HepG2 (cell line): ENCODE measurements around the gene DHRS9.

Experiments used
- ATF1 ChIP-seq: IDR thresholded peaks from 2 replicates; pipeline ENCODE4 v1.6.1; 2016; ENCODE audit warnings: mild to moderate bottlenecking, control low read depth
- FOXK2 ChIP-seq: fragments of 450-650 bp; IDR thresholded peaks from 2 replicates; pipeline ENCODE4 v1.6.1; 2016
- NFE2L1 ChIP-seq: sonication (generic); formaldehyde crosslinking; IDR thresholded peaks from 2 replicates; pipeline ENCODE4 v1.4.0; 2020; ENCODE audit warnings: missing genetic modification reagents, mild to moderate bottlenecking, borderline replicate concordance
- POLR2A ChIP-seq, 2 experiments: IDR thresholded peaks; 2 replicates each; pipeline ENCODE4 v1.6.1; 2011; ENCODE audit warnings: low read depth in 2 of 2, low read length in 2 of 2, mild to moderate bottlenecking in 1 of 2, moderate library complexity in 1 of 2; ENCODE audit not compliant: insufficient read depth in 1 of 2
- SP1 ChIP-seq, 2 experiments: fragments of 450-650 bp in 1 of 2; sonication (generic) in 1 of 2; formaldehyde crosslinking in 1 of 2; IDR thresholded peaks; 2 replicates each; pipeline versions ENCODE4 v1.4.0 to v1.6.1; 2016 to 2020; ENCODE audit warnings: missing genetic modification reagents in 1 of 2
- ZBTB7A ChIP-seq: sonication (generic); formaldehyde crosslinking; IDR thresholded peaks from 2 replicates; pipeline ENCODE4 v1.8.0; 2022; ENCODE audit warnings: mild to moderate bottlenecking, missing genetic modification reagents
- ZSCAN20 ChIP-seq: sonication (generic); formaldehyde crosslinking; IDR thresholded peaks from 2 replicates; pipeline ENCODE4 v1.4.0; 2020; ENCODE audit warnings: missing genetic modification reagents, mild to moderate bottlenecking, borderline replicate concordance
- TF ChIP-seq, protein P1 (sequence below): sonication (generic); formaldehyde crosslinking; IDR thresholded peaks from 2 replicates; pipeline ENCODE4 v1.5.0; 2020; ENCODE audit warnings: mild to moderate bottlenecking, missing genetic modification reagents, moderate library complexity
- TF ChIP-seq, protein P2 (sequence below): sonication (generic); formaldehyde crosslinking; IDR thresholded peaks from 2 replicates; pipeline ENCODE4 v1.5.0; 2020; ENCODE audit warnings: mild to moderate bottlenecking, missing genetic modification reagents

DNA sequence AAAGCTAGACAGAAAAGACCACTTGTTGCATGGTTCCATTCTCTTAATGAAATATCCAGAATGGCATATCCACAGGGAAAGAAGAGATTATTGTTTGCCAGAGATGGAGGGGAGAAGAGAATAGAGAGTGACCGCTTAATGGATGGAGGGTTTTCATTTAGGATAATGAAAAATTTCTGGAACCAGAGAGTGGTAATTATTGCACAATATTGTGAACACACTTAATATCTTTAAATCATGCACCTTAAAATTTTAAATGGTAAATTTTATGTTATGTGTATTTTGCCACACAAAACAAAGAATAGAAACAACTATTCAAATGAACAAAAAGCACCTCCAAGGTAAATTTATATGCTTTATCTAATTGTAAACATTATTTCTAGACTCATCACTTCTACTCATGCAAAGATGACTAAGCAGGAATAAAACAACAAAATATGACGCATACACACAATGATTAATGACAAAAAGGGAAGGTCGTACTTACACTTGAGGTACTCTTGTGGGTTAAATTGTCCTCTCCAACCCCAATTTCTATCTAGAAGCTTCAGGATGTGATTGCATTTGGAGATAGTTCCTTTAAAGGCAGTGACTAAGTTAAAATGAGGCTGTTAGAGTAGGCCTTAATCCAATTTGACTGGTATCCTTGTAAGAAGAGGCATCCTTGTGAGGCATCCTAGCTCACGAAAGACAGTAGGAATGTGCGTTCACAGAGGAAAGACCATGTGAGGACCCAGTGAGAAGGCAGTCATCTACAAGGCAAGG lies 18.7 kb upstream of the DHRS9 start:
- TF ChIP-seq ZSCAN20 (CRISPR knock-in tag) (no peak), ATF1 (CRISPR knock-in tag) (no peak), NFE2L1 (CRISPR knock-in tag) (no peak), FOXK2 (no peak), POLR2A (IDR thresholded peaks at IDR 0.05; ENCODE audit: insufficient read depth in 1 of 2, low read depth in 2 of 2, low read length in 2 of 2) (no peak), ZBTB7A (CRISPR knock-in tag) (no peak), SP1 (IDR thresholded peaks at IDR 0.05) (no peak), SP1 (CRISPR knock-in tag; IDR thresholded peaks at IDR 0.05) (no peak)
- TF ChIP-seq, protein P1, sequence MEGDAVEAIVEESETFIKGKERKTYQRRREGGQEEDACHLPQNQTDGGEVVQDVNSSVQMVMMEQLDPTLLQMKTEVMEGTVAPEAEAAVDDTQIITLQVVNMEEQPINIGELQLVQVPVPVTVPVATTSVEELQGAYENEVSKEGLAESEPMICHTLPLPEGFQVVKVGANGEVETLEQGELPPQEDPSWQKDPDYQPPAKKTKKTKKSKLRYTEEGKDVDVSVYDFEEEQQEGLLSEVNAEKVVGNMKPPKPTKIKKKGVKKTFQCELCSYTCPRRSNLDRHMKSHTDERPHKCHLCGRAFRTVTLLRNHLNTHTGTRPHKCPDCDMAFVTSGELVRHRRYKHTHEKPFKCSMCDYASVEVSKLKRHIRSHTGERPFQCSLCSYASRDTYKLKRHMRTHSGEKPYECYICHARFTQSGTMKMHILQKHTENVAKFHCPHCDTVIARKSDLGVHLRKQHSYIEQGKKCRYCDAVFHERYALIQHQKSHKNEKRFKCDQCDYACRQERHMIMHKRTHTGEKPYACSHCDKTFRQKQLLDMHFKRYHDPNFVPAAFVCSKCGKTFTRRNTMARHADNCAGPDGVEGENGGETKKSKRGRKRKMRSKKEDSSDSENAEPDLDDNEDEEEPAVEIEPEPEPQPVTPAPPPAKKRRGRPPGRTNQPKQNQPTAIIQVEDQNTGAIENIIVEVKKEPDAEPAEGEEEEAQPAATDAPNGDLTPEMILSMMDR: no peak
- TF ChIP-seq, protein P2, sequence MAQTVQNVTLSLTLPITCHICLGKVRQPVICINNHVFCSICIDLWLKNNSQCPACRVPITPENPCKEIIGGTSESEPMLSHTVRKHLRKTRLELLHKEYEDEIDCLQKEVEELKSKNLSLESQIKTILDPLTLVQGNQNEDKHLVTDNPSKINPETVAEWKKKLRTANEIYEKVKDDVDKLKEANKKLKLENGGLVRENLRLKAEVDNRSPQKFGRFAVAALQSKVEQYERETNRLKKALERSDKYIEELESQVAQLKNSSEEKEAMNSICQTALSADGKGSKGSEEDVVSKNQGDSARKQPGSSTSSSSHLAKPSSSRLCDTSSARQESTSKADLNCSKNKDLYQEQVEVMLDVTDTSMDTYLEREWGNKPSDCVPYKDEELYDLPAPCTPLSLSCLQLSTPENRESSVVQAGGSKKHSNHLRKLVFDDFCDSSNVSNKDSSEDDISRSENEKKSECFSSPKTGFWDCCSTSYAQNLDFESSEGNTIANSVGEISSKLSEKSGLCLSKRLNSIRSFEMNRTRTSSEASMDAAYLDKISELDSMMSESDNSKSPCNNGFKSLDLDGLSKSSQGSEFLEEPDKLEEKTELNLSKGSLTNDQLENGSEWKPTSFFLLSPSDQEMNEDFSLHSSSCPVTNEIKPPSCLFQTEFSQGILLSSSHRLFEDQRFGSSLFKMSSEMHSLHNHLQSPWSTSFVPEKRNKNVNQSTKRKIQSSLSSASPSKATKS (CRISPR knock-in tag): no peak
